ENCODE results near the gene CCDC33. TPM values are rescaled to one million over a fixed set of nuclear protein-coding genes. Genes with fewer than 3 reads are reported as not detected.

CCDC33 gene
- total and polyA plus RNA-seq, 5 donors from 2014 or later: not detected

- no peaks in the 10 kb centered on the region for H3K27me3 ChIP-seq (ENCODE audit: control insufficient read depth, insufficient read depth, low read length)
- H3K27ac Mint-ChIP-seq: no peak overlapping the region
- H3K4me3 Mint-ChIP-seq: no peak overlapping the region
These were observed 30.6 kb upstream of the CCDC33 start for GRCh38 chr15:74205582-74205947.

GRCh38 chr15:74206801-74207281 lies 29.3 kb upstream of the CCDC33 start:
- ATAC-seq (ENCODE audit: low read depth in 2 of 2) (no peak), DNase-seq (no peak)
- H3K36me3 Mint-ChIP-seq: no peaks in the 10 kb centered on the region
- H3K9me3 Mint-ChIP-seq: peaks cover 0 to 3% (median 0%) of the 10 kb centered on the region in 7 donors
- Histone ChIP-seq H3K27ac (ENCODE audit: insufficient read depth, low read length, poor library complexity, severe bottlenecking) (no peak overlapping the region), H3K27me3 (ENCODE audit: control insufficient read depth, insufficient read depth, low read length) (no peaks in the 10 kb centered on the region), H3K9me3 (ENCODE audit: control insufficient read depth in 2 of 2, low read length in 2 of 2) (no peaks in the 10 kb centered on the region), H3K36me3 (ENCODE audit: control insufficient read depth, insufficient read depth, low read length) (no peaks in the 10 kb centered on the region), H3K4me1 (ENCODE audit: control insufficient read depth, insufficient read depth, low read length, poor library complexity, severe bottlenecking) (no peaks in the 10 kb centered on the region), H3K4me3 (ENCODE audit: low read depth, low read length) (no peak overlapping the region)
- H3K4me1 Mint-ChIP-seq: no peaks in the 10 kb centered on the region
- no peak overlapping the region for H3K27ac Mint-ChIP-seq
- no peak overlapping the region for H3K4me3 Mint-ChIP-seq
- peaks cover 11% of the 10 kb centered on the region for H3K27me3 Mint-ChIP-seq

More at GRCh38 chr15:74205582-74205947, 30.6 kb upstream of the CCDC33 start:
- no peak overlapping the region for H3K27ac ChIP-seq (ENCODE audit: insufficient read depth, low read length, poor library complexity, severe bottlenecking)
- Mint-ChIP-seq H3K4me1 (no peaks in the 10 kb centered on the region), H3K9me3 (peaks cover 0 to 3% (median 0%) of the 10 kb centered on the region in 7 donors), H3K27me3 (peaks cover 5% of the 10 kb centered on the region), H3K36me3 (no peaks in the 10 kb centered on the region)
- H3K9me3 ChIP-seq (ENCODE audit: control insufficient read depth in 2 of 2, low read length in 2 of 2): no peaks in the 10 kb centered on the region
- DNase-seq (no peak), ATAC-seq (ENCODE audit: low read depth in 2 of 2) (no peak)
- no peak overlapping the region for H3K4me3 ChIP-seq (ENCODE audit: low read depth, low read length)
- H3K36me3 ChIP-seq (ENCODE audit: control insufficient read depth, insufficient read depth, low read length): no peaks in the 10 kb centered on the region
- H3K4me1 ChIP-seq (ENCODE audit: control insufficient read depth, insufficient read depth, low read length, poor library complexity, severe bottlenecking): no peaks in the 10 kb centered on the region

- Mint-ChIP-seq H3K9me3 (peaks cover 0 to 5% (median 0%) of the 10 kb centered on the region in 7 donors), H3K27ac (no peak overlapping the region), H3K4me3 (no peak overlapping the region), H3K4me1 (no peaks in the 10 kb centered on the region), H3K36me3 (no peaks in the 10 kb centered on the region), H3K27me3 (peaks cover 14% of the 10 kb centered on the region)
- Histone ChIP-seq H3K27ac (ENCODE audit: insufficient read depth, low read length, poor library complexity, severe bottlenecking) (no peak overlapping the region), H3K9me3 (ENCODE audit: control insufficient read depth in 2 of 2, low read length in 2 of 2) (no peaks in the 10 kb centered on the region), H3K4me1 (ENCODE audit: control insufficient read depth, insufficient read depth, low read length, poor library complexity, severe bottlenecking) (no peaks in the 10 kb centered on the region), H3K4me3 (ENCODE audit: low read depth, low read length) (no peak overlapping the region), H3K27me3 (ENCODE audit: control insufficient read depth, insufficient read depth, low read length) (no peaks in the 10 kb centered on the region), H3K36me3 (ENCODE audit: control insufficient read depth, insufficient read depth, low read length) (no peaks in the 10 kb centered on the region)
- ATAC-seq (ENCODE audit: low read depth in 2 of 2) (no peak), DNase-seq (no peak)
These were observed 28.3 kb upstream of the CCDC33 start for GRCh38 chr15:74207652-74208440.

- H3K9me3 ChIP-seq (ENCODE audit: control insufficient read depth in 2 of 2, low read length in 2 of 2): no peaks in the 10 kb centered on the region
- Mint-ChIP-seq H3K27me3 (peaks cover 14% of the 10 kb centered on the region), H3K9me3 (peaks cover 0 to 4% (median 0%) of the 10 kb centered on the region in 7 donors), H3K27ac (no peak overlapping the region), H3K4me1 (no peaks in the 10 kb centered on the region), H3K4me3 (no peak overlapping the region), H3K36me3 (no peaks in the 10 kb centered on the region)
- H3K27me3 ChIP-seq (ENCODE audit: control insufficient read depth, insufficient read depth, low read length): no peaks in the 10 kb centered on the region
- DNase-seq (no peak), ATAC-seq (ENCODE audit: low read depth in 2 of 2) (no peak)
- no peaks in the 10 kb centered on the region for H3K4me1 ChIP-seq (ENCODE audit: control insufficient read depth, insufficient read depth, low read length, poor library complexity, severe bottlenecking)
- H3K36me3 ChIP-seq (ENCODE audit: control insufficient read depth, insufficient read depth, low read length): no peaks in the 10 kb centered on the region
- no peak overlapping the region for H3K27ac ChIP-seq (ENCODE audit: insufficient read depth, low read length, poor library complexity, severe bottlenecking)
- H3K4me3 ChIP-seq (ENCODE audit: low read depth, low read length): no peak overlapping the region
These were observed 27.6 kb upstream of the CCDC33 start for GRCh38 chr15:74208496-74208895.

- Mint-ChIP-seq H3K27me3 (peaks cover 14% of the 10 kb centered on the region), H3K4me3 (no peak overlapping the region), H3K36me3 (no peaks in the 10 kb centered on the region), H3K4me1 (no peaks in the 10 kb centered on the region), H3K27ac (no peak overlapping the region), H3K9me3 (peaks cover 0 to 3% (median 0%) of the 10 kb centered on the region in 7 donors)
- ATAC-seq (ENCODE audit: low read depth in 2 of 2) (no peak), DNase-seq (no peak)
- no peak overlapping the region for H3K27ac ChIP-seq (ENCODE audit: insufficient read depth, low read length, poor library complexity, severe bottlenecking)
- H3K27me3 ChIP-seq (ENCODE audit: control insufficient read depth, insufficient read depth, low read length): no peaks in the 10 kb centered on the region
- no peaks in the 10 kb centered on the region for H3K9me3 ChIP-seq (ENCODE audit: control insufficient read depth in 2 of 2, low read length in 2 of 2)
- H3K4me3 ChIP-seq (ENCODE audit: low read depth, low read length): no peak overlapping the region
- H3K36me3 ChIP-seq (ENCODE audit: control insufficient read depth, insufficient read depth, low read length): no peaks in the 10 kb centered on the region
- H3K4me1 ChIP-seq (ENCODE audit: control insufficient read depth, insufficient read depth, low read length, poor library complexity, severe bottlenecking): no peaks in the 10 kb centered on the region
These were observed 27.1 kb upstream of the CCDC33 start for GRCh38 chr15:74208901-74209559.

- H3K36me3 Mint-ChIP-seq: no peaks in the 10 kb centered on the region
- Histone ChIP-seq H3K4me3 (ENCODE audit: low read depth, low read length) (no peak overlapping the region), H3K9me3 (ENCODE audit: control insufficient read depth in 2 of 2, low read length in 2 of 2) (no peaks in the 10 kb centered on the region), H3K27ac (ENCODE audit: insufficient read depth, low read length, poor library complexity, severe bottlenecking) (no peak overlapping the region), H3K27me3 (ENCODE audit: control insufficient read depth, insufficient read depth, low read length) (no peaks in the 10 kb centered on the region), H3K4me1 (ENCODE audit: control insufficient read depth, insufficient read depth, low read length, poor library complexity, severe bottlenecking) (no peaks in the 10 kb centered on the region), H3K36me3 (ENCODE audit: control insufficient read depth, insufficient read depth, low read length) (no peaks in the 10 kb centered on the region)
- H3K27me3 Mint-ChIP-seq: peaks cover 14% of the 10 kb centered on the region
- peaks cover 0 to 3% (median 0%) of the 10 kb centered on the region in 7 donors for H3K9me3 Mint-ChIP-seq
- no peak for DNase-seq
- no peak overlapping the region for H3K4me3 Mint-ChIP-seq
- no peak overlapping the region for H3K27ac Mint-ChIP-seq
- ATAC-seq (ENCODE audit: low read depth in 2 of 2): no peak
- no peaks in the 10 kb centered on the region for H3K4me1 Mint-ChIP-seq
These were observed 26.6 kb upstream of the CCDC33 start for GRCh38 chr15:74209560-74209958.

- DNase-seq: no peak
- Mint-ChIP-seq H3K4me1 (no peaks in the 10 kb centered on the region), H3K4me3 (no peak overlapping the region), H3K36me3 (no peaks in the 10 kb centered on the region), H3K27ac (no peak overlapping the region), H3K9me3 (peaks cover 0 to 3% (median 0%) of the 10 kb centered on the region in 7 donors), H3K27me3 (peaks cover 10% of the 10 kb centered on the region)
- no peaks in the 10 kb centered on the region for H3K36me3 ChIP-seq (ENCODE audit: control insufficient read depth, insufficient read depth, low read length)
- H3K9me3 ChIP-seq (ENCODE audit: control insufficient read depth in 2 of 2, low read length in 2 of 2): no peaks in the 10 kb centered on the region
- no peaks in the 10 kb centered on the region for H3K4me1 ChIP-seq (ENCODE audit: control insufficient read depth, insufficient read depth, low read length, poor library complexity, severe bottlenecking)
- H3K27me3 ChIP-seq (ENCODE audit: control insufficient read depth, insufficient read depth, low read length): no peaks in the 10 kb centered on the region
- no peak overlapping the region for H3K27ac ChIP-seq (ENCODE audit: insufficient read depth, low read length, poor library complexity, severe bottlenecking)
- ATAC-seq (ENCODE audit: low read depth in 2 of 2): no peak
- H3K4me3 ChIP-seq (ENCODE audit: low read depth, low read length): no peak overlapping the region
These were observed 26.0 kb upstream of the CCDC33 start for GRCh38 chr15:74209997-74210671.
